ENCODE data around the gene ENPP6.
"Not testable (repeated sequence)": the region's sequence is repeated elsewhere in the genome, so short reads cannot be mapped to it uniquely, and the experiment has no call there.

ENPP6 gene

GRCh38 chr4:184056877-184057276 lies 160.8 kb downstream of the ENPP6 start:
- no peak for DNase-seq

DNA sequence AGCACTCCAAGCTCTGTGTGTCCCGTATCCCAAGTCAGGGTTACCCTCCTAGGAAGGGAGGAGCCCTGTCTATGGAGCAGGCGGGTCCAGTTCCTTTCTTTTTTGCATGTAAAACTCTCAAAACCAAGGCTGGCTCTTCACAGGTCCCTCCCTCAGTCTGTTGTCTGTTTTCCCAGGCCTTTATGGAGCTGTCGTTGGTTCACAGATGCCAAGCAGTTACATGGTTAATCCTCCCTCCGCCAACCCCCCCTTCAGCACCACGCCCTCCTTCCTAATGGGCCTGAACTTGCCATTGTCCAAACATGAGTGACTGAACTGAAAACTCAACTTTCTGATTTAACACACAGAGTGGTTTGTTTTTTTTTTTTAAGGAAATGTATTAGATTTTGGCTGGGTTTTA lies 164.2 kb downstream of the ENPP6 start:
- no peak for DNase-seq

DNA sequence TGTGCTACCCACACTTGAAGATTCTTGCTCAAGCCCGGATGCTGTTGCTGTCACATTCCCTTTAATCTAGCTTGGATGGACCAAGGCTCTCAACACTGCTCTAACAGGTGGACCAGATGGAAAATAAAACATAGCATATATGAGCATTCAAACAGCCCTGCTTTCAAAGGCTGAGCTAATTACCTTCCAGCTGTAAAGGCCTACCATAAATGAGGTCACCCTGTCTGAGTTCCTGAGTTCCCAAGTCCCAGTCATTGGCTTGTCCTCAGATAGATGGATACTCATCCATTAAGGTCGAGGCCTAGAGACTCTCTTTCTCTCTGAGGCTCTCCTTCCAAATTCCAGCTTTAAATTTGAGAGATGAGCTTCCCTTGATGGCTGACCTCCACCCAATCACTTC lies 165.1 kb downstream of the ENPP6 start:
- no peak for DNase-seq

DNA sequence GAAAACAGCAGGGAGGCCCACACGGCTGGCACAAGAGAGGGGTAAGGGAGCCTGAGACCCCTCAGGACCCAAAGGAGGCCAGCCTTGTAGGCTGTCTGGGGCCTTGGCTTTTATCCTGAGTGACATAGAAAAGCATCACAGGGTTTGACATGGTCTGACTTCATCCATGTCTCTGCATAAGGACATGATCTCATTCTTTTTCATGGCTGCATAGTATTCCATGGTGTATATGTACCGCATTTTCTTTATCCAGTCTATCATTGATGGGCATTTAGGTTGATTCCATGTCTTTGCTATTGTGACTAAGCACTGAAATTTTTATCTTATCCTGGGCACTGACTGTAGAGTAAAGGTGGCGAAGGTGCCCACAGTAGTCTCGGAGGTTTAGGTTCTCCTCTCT lies 166.4 kb downstream of the ENPP6 start:
- not testable (repeated sequence) for DNase-seq

- DNase-seq = no peak
Observed at GRCh38 chr4:184046148-184046547, 171.5 kb downstream of the ENPP6 start.

GRCh38 chr4:184041156-184041555 lies 176.5 kb downstream of the ENPP6 start:
- no peak for DNase-seq

- DNase-seq = peak; percentile 18 to 30
Observed at GRCh38 chr4:184039963-184040383, 177.7 kb downstream of the ENPP6 start.

Data from inflammatory macrophage (primary cell).